ENCODE data around the gene COQ8A. TPM values are rescaled to one million over a fixed set of nuclear protein-coding genes. Genes with fewer than 3 reads are reported as not detected.

Gene COQ8A
- total and polyA plus RNA-seq, 4 experiments from 2014 or later, result 43.5 to 70.7 (median 59.3) TPM

DNA sequence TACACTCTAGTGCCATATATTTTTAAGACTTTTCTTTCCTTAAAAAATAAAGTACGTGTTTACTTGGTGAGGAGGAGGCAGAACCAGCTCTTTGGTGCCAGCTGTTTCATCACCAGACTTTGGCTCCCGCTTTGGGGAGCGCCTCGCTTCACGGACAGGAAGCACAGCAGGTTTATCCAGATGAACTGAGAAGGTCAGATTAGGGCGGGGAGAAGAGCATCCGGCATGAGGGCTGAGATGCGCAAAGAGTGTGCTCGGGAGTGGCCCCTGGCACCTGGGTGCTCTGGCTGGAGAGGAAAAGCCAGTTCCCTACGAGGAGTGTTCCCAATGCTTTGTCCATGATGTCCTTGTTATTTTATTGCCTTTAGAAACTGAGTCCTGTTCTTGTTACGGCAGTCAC, 44.5 kb upstream of the COQ8A start:
- no peaks in the 10 kb centered on the region for H3K4me1 Mint-ChIP-seq
- H3K27ac Mint-ChIP-seq, result no peak overlapping the region
- Histone ChIP-seq H3K4me3 (ENCODE audit: low read length in 2 of 2) (no peak overlapping the region), H3K27ac (ENCODE audit: low read depth, low read length) (no peak overlapping the region), H3K27me3 (ENCODE audit: insufficient read depth, low read length) (no peaks in the 10 kb centered on the region), H3K36me3 (ENCODE audit: insufficient read depth, low read length) (no peaks in the 10 kb centered on the region), H3K4me1 (ENCODE audit: insufficient read depth, low read length) (no peaks in the 10 kb centered on the region), H3K9me3 (ENCODE audit: control insufficient read depth in 1 of 2, low read length in 2 of 2) (no peaks in the 10 kb centered on the region)
- no peaks in the 10 kb centered on the region for H3K27me3 Mint-ChIP-seq
- H3K36me3 Mint-ChIP-seq, result no peaks in the 10 kb centered on the region
- H3K4me3 Mint-ChIP-seq, result no peak overlapping the region
- intact Hi-C loops (cut with micrococcal nuclease), result no loop called here
- ChIA-PET POLR2A (ENCODE audit: partially characterized antibody) (interaction anchor here (0.6 kb wide), 1 partner anchor 269 kb away, joined by 3 read pairs; no protein-coding TSS in a partner anchor), CTCF (ENCODE audit: partially characterized antibody) (no interaction called here)
- no peak for DNase-seq
- no peaks in the 10 kb centered on the region for H3K9me3 Mint-ChIP-seq

DNA sequence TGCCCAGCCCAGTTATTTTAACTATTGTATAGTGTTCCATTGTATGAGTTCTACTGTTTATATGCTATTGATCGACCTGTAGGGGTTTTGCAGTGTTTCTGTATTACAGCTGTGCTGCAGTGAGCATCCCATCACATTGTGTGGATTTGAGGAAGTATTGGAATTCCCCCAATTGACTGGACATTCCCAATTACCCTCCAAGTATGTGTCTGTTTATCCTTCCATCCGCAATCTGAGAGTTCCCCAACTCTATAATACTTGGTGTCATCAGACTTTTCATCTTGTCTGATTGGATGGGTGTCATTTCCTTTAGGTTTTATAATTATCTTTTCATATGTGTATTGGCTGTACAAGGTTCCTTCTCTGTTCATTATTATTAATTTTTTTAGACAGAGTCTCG, 41.8 kb upstream of the COQ8A start:
- no peaks in the 10 kb centered on the region for H3K36me3 ChIP-seq (ENCODE audit: insufficient read depth, low read length)
- no peaks in the 10 kb centered on the region for H3K27me3 Mint-ChIP-seq
- no peak overlapping the region for H3K27ac Mint-ChIP-seq
- intact Hi-C loops (cut with micrococcal nuclease), result no loop called here
- H3K4me3 Mint-ChIP-seq, result no peak overlapping the region
- DNase-seq, result no peak
- no peaks in the 10 kb centered on the region for H3K4me1 ChIP-seq (ENCODE audit: insufficient read depth, low read length)
- H3K27ac ChIP-seq (ENCODE audit: low read depth, low read length), result no peak overlapping the region
- ChIA-PET POLR2A (ENCODE audit: partially characterized antibody) (no interaction called here), CTCF (ENCODE audit: partially characterized antibody) (no interaction called here)
- no peaks in the 10 kb centered on the region for H3K36me3 Mint-ChIP-seq
- no peak overlapping the region for H3K4me3 ChIP-seq (ENCODE audit: low read length in 2 of 2)
- no peaks in the 10 kb centered on the region for H3K27me3 ChIP-seq (ENCODE audit: insufficient read depth, low read length)
- no peaks in the 10 kb centered on the region for H3K9me3 Mint-ChIP-seq
- H3K4me1 Mint-ChIP-seq, result no peaks in the 10 kb centered on the region
- no peaks in the 10 kb centered on the region for H3K9me3 ChIP-seq (ENCODE audit: control insufficient read depth in 1 of 2, low read length in 2 of 2)

DNA sequence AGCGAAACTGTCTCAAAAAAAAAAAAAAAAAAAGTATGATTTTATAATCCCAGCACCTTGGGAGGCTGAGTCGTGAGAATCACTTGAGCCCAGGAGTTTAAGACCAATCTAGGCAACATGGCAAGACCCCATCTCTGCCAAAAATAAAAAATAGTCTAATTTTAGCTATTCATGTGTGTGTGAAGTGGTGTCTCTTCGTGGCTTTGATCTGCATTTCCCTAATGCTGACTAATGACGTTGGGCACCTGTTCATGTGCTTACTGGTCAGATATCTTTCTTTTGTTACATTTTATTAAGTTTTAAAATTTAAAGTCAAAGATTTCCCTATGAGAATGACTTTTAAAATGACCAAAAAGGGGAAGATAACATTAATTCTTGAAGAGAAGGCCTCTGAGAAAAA, 38.7 kb upstream of the COQ8A start:
- no peak for DNase-seq
- H3K9me3 Mint-ChIP-seq, result no peaks in the 10 kb centered on the region
- H3K27me3 Mint-ChIP-seq, result no peaks in the 10 kb centered on the region
- Histone ChIP-seq H3K36me3 (ENCODE audit: insufficient read depth, low read length) (no peaks in the 10 kb centered on the region), H3K4me1 (ENCODE audit: insufficient read depth, low read length) (no peaks in the 10 kb centered on the region), H3K27me3 (ENCODE audit: insufficient read depth, low read length) (no peaks in the 10 kb centered on the region), H3K27ac (ENCODE audit: low read depth, low read length) (no peak overlapping the region), H3K9me3 (ENCODE audit: control insufficient read depth in 1 of 2, low read length in 2 of 2) (no peaks in the 10 kb centered on the region), H3K4me3 (ENCODE audit: low read length in 2 of 2) (no peak overlapping the region)
- intact Hi-C loops (cut with micrococcal nuclease), result no loop called here
- no peaks in the 10 kb centered on the region for H3K36me3 Mint-ChIP-seq
- ChIA-PET POLR2A (ENCODE audit: partially characterized antibody) (no interaction called here), CTCF (ENCODE audit: partially characterized antibody) (no interaction called here)
- H3K27ac Mint-ChIP-seq, result peak overlapping the region in 1 of 7 donors; percentile 21
- no peak overlapping the region for H3K4me3 Mint-ChIP-seq
- no peaks in the 10 kb centered on the region for H3K4me1 Mint-ChIP-seq

DNA sequence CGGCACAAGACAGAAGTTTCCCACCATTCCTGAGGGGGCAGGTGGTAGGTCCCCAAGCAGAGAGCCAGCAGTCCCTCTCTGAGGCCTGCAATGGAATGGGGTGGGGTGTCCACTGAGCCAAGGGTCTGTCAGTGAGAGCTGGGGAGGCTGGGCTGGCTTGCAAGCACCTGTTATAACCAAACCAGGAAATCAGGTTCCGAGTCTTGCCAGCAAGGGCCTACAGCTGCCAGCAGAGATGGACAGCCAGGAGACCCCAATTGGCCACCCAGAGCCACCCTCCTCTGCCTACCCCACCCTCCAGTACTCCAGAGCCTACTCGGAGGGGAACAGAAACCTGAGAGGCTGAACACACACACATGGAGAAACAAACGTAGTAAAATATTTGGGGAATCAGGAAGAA, 37.5 kb upstream of the COQ8A start:
- Mint-ChIP-seq H3K27ac (no peak overlapping the region), H3K9me3 (no peaks in the 10 kb centered on the region), H3K27me3 (no peaks in the 10 kb centered on the region), H3K4me3 (no peak overlapping the region), H3K4me1 (no peaks in the 10 kb centered on the region), H3K36me3 (no peaks in the 10 kb centered on the region)
- Histone ChIP-seq H3K9me3 (ENCODE audit: control insufficient read depth in 1 of 2, low read length in 2 of 2) (no peaks in the 10 kb centered on the region), H3K27me3 (ENCODE audit: insufficient read depth, low read length) (no peaks in the 10 kb centered on the region), H3K36me3 (ENCODE audit: insufficient read depth, low read length) (no peaks in the 10 kb centered on the region), H3K4me3 (ENCODE audit: low read length in 2 of 2) (no peak overlapping the region), H3K4me1 (ENCODE audit: insufficient read depth, low read length) (no peaks in the 10 kb centered on the region), H3K27ac (ENCODE audit: low read depth, low read length) (no peak overlapping the region)
- intact Hi-C loops (cut with micrococcal nuclease), result no loop called here
- no peak for DNase-seq
- ChIA-PET POLR2A (ENCODE audit: partially characterized antibody) (no interaction called here), CTCF (ENCODE audit: partially characterized antibody) (no interaction called here)

DNA sequence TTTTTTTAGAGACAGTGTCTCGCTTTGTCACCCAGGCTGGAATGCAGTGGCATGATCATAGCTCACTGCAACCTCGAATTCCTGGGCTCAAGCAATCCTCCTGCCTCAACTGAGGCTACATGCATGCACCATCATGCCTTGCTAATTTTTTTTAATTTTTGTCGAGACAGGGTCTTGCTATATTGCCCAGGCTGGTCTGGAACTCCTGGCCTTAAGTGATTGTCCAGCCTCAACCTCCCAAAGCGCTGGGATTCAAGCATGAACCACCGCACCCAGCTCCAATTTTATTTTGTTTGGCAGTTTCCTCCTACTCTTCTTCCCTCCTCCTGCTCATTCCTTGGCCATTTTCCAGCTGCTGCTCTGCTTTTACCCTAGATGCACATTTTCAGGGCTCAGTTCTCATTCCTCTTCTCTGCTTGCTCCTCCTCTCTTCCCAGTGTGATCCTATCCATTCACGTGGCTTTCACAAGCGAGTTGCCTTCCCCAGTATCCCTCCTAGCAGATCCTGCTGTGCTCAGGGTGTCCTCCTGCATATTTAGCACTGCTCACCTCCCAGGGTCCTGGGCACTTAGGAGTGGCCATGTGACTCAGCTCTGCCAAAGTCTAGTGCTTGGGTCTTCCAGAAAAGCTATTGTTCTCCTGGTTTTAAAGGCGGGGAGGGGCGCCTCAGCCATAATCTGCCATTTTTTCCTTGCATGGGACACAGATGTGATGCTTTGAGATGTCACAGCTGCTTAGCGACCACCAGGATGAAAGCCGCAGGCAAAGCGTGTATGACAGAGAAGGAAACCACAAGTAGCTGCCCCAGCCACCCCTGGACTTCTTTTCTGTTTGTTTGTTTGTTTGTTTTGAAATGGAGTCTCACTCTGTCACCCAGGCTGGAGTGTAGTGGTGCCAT, 36.0 kb upstream of the COQ8A start:
- no peak overlapping the region for H3K27ac Mint-ChIP-seq
- intact Hi-C loops (cut with micrococcal nuclease), result no loop called here
- no peaks in the 10 kb centered on the region for H3K36me3 Mint-ChIP-seq
- Histone ChIP-seq H3K4me3 (ENCODE audit: low read length in 2 of 2) (no peak overlapping the region), H3K27me3 (ENCODE audit: insufficient read depth, low read length) (no peaks in the 10 kb centered on the region), H3K27ac (ENCODE audit: low read depth, low read length) (no peak overlapping the region), H3K4me1 (ENCODE audit: insufficient read depth, low read length) (no peaks in the 10 kb centered on the region), H3K36me3 (ENCODE audit: insufficient read depth, low read length) (no peaks in the 10 kb centered on the region), H3K9me3 (ENCODE audit: control insufficient read depth in 1 of 2, low read length in 2 of 2) (no peaks in the 10 kb centered on the region)
- POLR2A ChIA-PET (ENCODE audit: partially characterized antibody), result no interaction called here
- H3K4me1 Mint-ChIP-seq, result no peaks in the 10 kb centered on the region
- H3K4me3 Mint-ChIP-seq, result no peak overlapping the region
- DNase-seq, result no peak
- no peaks in the 10 kb centered on the region for H3K27me3 Mint-ChIP-seq
- CTCF ChIA-PET (ENCODE audit: partially characterized antibody), result no interaction called here
- no peaks in the 10 kb centered on the region for H3K9me3 Mint-ChIP-seq

DNA sequence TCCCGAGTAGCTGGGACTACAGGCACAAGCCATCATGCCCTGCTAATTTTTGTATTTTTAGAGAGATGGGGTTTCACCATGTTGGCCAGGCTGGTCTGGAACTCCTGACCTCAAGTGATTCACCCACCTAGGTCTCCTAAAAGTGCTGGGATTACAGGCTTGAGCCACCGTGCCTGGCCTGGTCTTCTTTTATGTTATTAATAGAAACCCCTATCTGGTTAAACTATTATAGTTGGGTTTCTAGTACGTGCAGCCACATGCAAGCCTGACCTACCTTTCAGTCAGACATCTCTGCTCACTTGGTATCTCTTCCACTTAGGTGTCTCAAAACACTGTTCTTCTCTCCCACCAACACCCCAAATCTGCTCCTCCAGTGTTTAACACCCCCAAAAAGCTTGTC, 35.3 kb upstream of the COQ8A start:
- no peak for DNase-seq
- Mint-ChIP-seq H3K27me3 (no peaks in the 10 kb centered on the region), H3K4me3 (no peak overlapping the region), H3K27ac (peak overlapping the region in 2 of 7 donors; percentile 1 to 17), H3K36me3 (no peaks in the 10 kb centered on the region), H3K4me1 (no peaks in the 10 kb centered on the region), H3K9me3 (no peaks in the 10 kb centered on the region)
- Histone ChIP-seq H3K36me3 (ENCODE audit: insufficient read depth, low read length) (no peaks in the 10 kb centered on the region), H3K9me3 (ENCODE audit: control insufficient read depth in 1 of 2, low read length in 2 of 2) (no peaks in the 10 kb centered on the region), H3K27ac (ENCODE audit: low read depth, low read length) (no peak overlapping the region), H3K27me3 (ENCODE audit: insufficient read depth, low read length) (no peaks in the 10 kb centered on the region), H3K4me1 (ENCODE audit: insufficient read depth, low read length) (no peaks in the 10 kb centered on the region), H3K4me3 (ENCODE audit: low read length in 2 of 2) (no peak overlapping the region)
- ChIA-PET CTCF (ENCODE audit: partially characterized antibody) (no interaction called here), POLR2A (ENCODE audit: partially characterized antibody) (no interaction called here)
- intact Hi-C loops (cut with micrococcal nuclease), result no loop called here

DNA sequence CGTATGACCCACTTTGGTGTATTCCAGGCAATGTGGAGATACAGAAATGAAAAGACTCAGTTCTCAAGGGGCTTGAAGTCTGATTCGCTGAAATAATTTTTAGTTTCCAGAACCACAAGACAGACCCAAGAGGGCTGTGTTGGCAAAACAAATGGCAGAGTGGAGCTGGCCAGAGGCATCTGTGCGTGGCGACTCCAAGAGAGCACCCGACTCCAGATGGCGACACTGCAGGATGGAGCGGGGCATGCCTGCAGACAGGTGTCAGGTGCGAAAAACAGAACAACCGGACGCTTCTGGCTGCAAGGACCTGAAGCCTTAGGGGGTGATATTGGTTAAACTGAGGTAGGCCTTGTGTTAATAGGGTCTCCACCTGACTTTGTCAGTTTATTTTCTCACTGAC, 31.7 kb upstream of the COQ8A start:
- Histone ChIP-seq H3K36me3 (ENCODE audit: insufficient read depth, low read length) (no peaks in the 10 kb centered on the region), H3K4me1 (ENCODE audit: insufficient read depth, low read length) (no peaks in the 10 kb centered on the region), H3K9me3 (ENCODE audit: control insufficient read depth in 1 of 2, low read length in 2 of 2) (no peaks in the 10 kb centered on the region), H3K27ac (ENCODE audit: low read depth, low read length) (no peak overlapping the region), H3K4me3 (ENCODE audit: low read length in 2 of 2) (no peak overlapping the region), H3K27me3 (ENCODE audit: insufficient read depth, low read length) (no peaks in the 10 kb centered on the region)
- intact Hi-C loops (cut with micrococcal nuclease), result no loop called here
- Mint-ChIP-seq H3K36me3 (no peaks in the 10 kb centered on the region), H3K9me3 (no peaks in the 10 kb centered on the region), H3K4me1 (no peaks in the 10 kb centered on the region), H3K27ac (no peak overlapping the region), H3K4me3 (no peak overlapping the region), H3K27me3 (no peaks in the 10 kb centered on the region)
- no peak for DNase-seq
- CTCF ChIA-PET (ENCODE audit: partially characterized antibody), result no interaction called here
- POLR2A ChIA-PET (ENCODE audit: partially characterized antibody), result no interaction called here

Data from CD4-positive, alpha-beta memory T cell (primary cell).